Pulmonary artery endothelial cell (primary cell): ENCODE data around the gene OR10V1. TPM values are rescaled to one million over a fixed set of nuclear protein-coding genes. Genes with fewer than 3 reads are reported as not detected.
"Not testable (repeated sequence)": the region's sequence is repeated elsewhere in the genome, so short reads cannot be mapped to it uniquely, and the experiment has no call there.

Experiments
- DNase-seq: peaks from one replicate; pipeline ENCODE4 v3.0.0-alpha.2; 2011; ENCODE audit warnings: low read depth, low spot score
- total RNA-seq: library from RNA; depleted of rRNA; stranded (reverse); fragments of >200 nt; gene quantifications from 2 replicates; pipeline ENCODE4 v1.2.3, GENCODE V29; 2014

Gene OR10V1
- total RNA-seq, 1 donor from 2014 or later: not detected

GRCh38 chr11:59710136-59710847 lies 3.4 kb downstream of the OR10V1 start:
- DNase-seq: no peak

- DNase-seq: no peak
These were observed 5.1 kb downstream of the OR10V1 start for GRCh38 chr11:59708537-59708936.

GRCh38 chr11:59707371-59707770 lies 6.3 kb downstream of the OR10V1 start:
- no peak for DNase-seq

- DNase-seq: peak; percentile 83
These were observed 6.9 kb downstream of the OR10V1 start for GRCh38 chr11:59706518-59707285.

- DNase-seq: no peak
These were observed 8.4 kb downstream of the OR10V1 start for GRCh38 chr11:59705294-59705693.

GRCh38 chr11:59703515-59703914 lies 10.1 kb downstream of the OR10V1 start:
- DNase-seq: not testable (repeated sequence)

- not testable (repeated sequence) for DNase-seq
These were observed 13.5 kb downstream of the OR10V1 start for GRCh38 chr11:59700157-59700556.

- DNase-seq: no peak
These were observed 15.1 kb downstream of the OR10V1 start for GRCh38 chr11:59698506-59698905.

- no peak for DNase-seq
These were observed 20.7 kb downstream of the OR10V1 start for GRCh38 chr11:59692915-59693314.

GRCh38 chr11:59691156-59691555 lies 22.5 kb downstream of the OR10V1 start:
- no peak for DNase-seq

- no peak for DNase-seq
These were observed 24.6 kb downstream of the OR10V1 start for GRCh38 chr11:59689015-59689414.

- not testable (repeated sequence) for DNase-seq
These were observed 32.4 kb downstream of the OR10V1 start for GRCh38 chr11:59681260-59681725.

GRCh38 chr11:59680287-59681154 lies 33.1 kb downstream of the OR10V1 start:
- DNase-seq: peak; percentile 39

- DNase-seq: no peak
These were observed 34.3 kb downstream of the OR10V1 start for GRCh38 chr11:59679347-59679746.

GRCh38 chr11:59678813-59679165 lies 34.9 kb downstream of the OR10V1 start:
- DNase-seq: no peak

GRCh38 chr11:59678118-59678812 lies 35.4 kb downstream of the OR10V1 start:
- no peak for DNase-seq

GRCh38 chr11:59676205-59676604 lies 37.4 kb downstream of the OR10V1 start:
- no peak for DNase-seq

- no peak for DNase-seq
These were observed 39.4 kb downstream of the OR10V1 start for GRCh38 chr11:59674291-59674690.

- no peak for DNase-seq
These were observed 40.4 kb downstream of the OR10V1 start for GRCh38 chr11:59673291-59673690.

- no peak for DNase-seq
These were observed 42.2 kb downstream of the OR10V1 start for GRCh38 chr11:59671471-59671870.

GRCh38 chr11:59669611-59670009 lies 44.0 kb downstream of the OR10V1 start:
- no peak for DNase-seq
